LNCAP (cell line): ENCODE measurements around the gene LRIT1.
A peak's percentile ranks its signal among the peaks of the same experiment; 100 is the strongest.

ENCODE experiments used
- CTCF ChIP-seq: fragments of 450-650 bp; IDR thresholded peaks from 2 replicates; pipeline ENCODE4 v1.5.1; 2017; ENCODE audit warnings: mild to moderate bottlenecking

LRIT1 gene

GRCh38 chr10:84257343-84258020 lies 16.1 kb upstream of the LRIT1 start:
- no peak for TF ChIP-seq CTCF

- peak; percentile 46 for TF ChIP-seq CTCF
Measured at GRCh38 chr10:84256510-84257342, 15.4 kb upstream of the LRIT1 start.

- no peak for TF ChIP-seq CTCF
Measured at GRCh38 chr10:84254552-84255478, 13.5 kb upstream of the LRIT1 start.

- no peak for TF ChIP-seq CTCF
Measured at GRCh38 chr10:84248794-84249193, 7.4 kb upstream of the LRIT1 start.

- no peak for TF ChIP-seq CTCF
Measured at GRCh38 chr10:84247496-84247895, 6.2 kb upstream of the LRIT1 start.

GRCh38 chr10:84244651-84245270 lies 3.4 kb upstream of the LRIT1 start, which contains the start of gene RGR:
TSS of gene RGR (plus strand) at chr10:84245053. CDS start at chr10:84245091, 38 bp downstream.
- no peak for TF ChIP-seq CTCF

- TF ChIP-seq CTCF: no peak
Measured at GRCh38 chr10:84243759-84244158, 2.4 kb upstream of the LRIT1 start.
